PFSK-1 (cell line): ENCODE measurements around the gene BICD1.

Experiments used
- FOXP2 ChIP-seq: optimal IDR thresholded peaks from 2 replicates; pipeline ENCODE3; 2011; ENCODE audit warnings: borderline replicate concordance, control low read depth, inconsistent platforms; ENCODE audit not compliant: insufficient read depth; ENCODE audit errors: extremely low read length, extremely low read depth
- POLR2AphosphoS5 ChIP-seq: IDR thresholded peaks from 2 replicates; pipeline ENCODE4 v1.6.1; 2012; ENCODE audit warnings: low read depth, mild to moderate bottlenecking, control low read depth, low read length, moderate library complexity
- TAF1 ChIP-seq: IDR thresholded peaks from 2 replicates; pipeline ENCODE4 v1.6.1; 2012; ENCODE audit warnings: low read length, control low read depth, borderline replicate concordance; ENCODE audit not compliant: insufficient read depth
- TF ChIP-seq, protein P1 (sequence below), 2 experiments: IDR thresholded peaks; 2 replicates each; pipeline versions ENCODE4 v1.6.1 to v1.8.0; 2011 to 2012; ENCODE audit warnings: low read depth in 2 of 2, low read length in 2 of 2, control low read depth in 1 of 2, inconsistent platforms in 1 of 2, mild to moderate bottlenecking in 1 of 2, moderate library complexity in 1 of 2; ENCODE audit not compliant: insufficient read depth in 1 of 2

- TF ChIP-seq POLR2AphosphoS5 (no peak), FOXP2 (no peak), TAF1 (no peak)
- TF ChIP-seq, protein P1, sequence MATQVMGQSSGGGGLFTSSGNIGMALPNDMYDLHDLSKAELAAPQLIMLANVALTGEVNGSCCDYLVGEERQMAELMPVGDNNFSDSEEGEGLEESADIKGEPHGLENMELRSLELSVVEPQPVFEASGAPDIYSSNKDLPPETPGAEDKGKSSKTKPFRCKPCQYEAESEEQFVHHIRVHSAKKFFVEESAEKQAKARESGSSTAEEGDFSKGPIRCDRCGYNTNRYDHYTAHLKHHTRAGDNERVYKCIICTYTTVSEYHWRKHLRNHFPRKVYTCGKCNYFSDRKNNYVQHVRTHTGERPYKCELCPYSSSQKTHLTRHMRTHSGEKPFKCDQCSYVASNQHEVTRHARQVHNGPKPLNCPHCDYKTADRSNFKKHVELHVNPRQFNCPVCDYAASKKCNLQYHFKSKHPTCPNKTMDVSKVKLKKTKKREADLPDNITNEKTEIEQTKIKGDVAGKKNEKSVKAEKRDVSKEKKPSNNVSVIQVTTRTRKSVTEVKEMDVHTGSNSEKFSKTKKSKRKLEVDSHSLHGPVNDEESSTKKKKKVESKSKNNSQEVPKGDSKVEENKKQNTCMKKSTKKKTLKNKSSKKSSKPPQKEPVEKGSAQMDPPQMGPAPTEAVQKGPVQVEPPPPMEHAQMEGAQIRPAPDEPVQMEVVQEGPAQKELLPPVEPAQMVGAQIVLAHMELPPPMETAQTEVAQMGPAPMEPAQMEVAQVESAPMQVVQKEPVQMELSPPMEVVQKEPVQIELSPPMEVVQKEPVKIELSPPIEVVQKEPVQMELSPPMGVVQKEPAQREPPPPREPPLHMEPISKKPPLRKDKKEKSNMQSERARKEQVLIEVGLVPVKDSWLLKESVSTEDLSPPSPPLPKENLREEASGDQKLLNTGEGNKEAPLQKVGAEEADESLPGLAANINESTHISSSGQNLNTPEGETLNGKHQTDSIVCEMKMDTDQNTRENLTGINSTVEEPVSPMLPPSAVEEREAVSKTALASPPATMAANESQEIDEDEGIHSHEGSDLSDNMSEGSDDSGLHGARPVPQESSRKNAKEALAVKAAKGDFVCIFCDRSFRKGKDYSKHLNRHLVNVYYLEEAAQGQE (IDR thresholded peaks at IDR 0.05; ENCODE audit: insufficient read depth in 1 of 2, low read depth in 2 of 2, low read length in 2 of 2): no peak
These were observed 32.2 kb upstream of the BICD1 start for GRCh38 chr12:32074432-32074831.
